HCT116 (cell line): Measurements from ENCODE around the gene PPFIA2. TPM values are rescaled to one million over a fixed set of nuclear protein-coding genes. Genes with fewer than 3 reads are reported as not detected.

ENCODE experiments used
- ATAC-seq: fragments of 200-7000 bp; cut with Tn5 transposase; 2 replicates; pipeline ENCODE4 v1.9.1; 2020; ENCODE audit warnings: mild to moderate bottlenecking, moderate library complexity
- BruUV-seq: library from RNA; stranded (reverse); fragments of 400-500 nt; replicated peaks from 2 replicates; lab custom pipeline; 2021; lab: Mats Ljungman, UMichigan
- CTCF ChIA-PET: fragments of 300-600 bp; sonication (Branson Sonifier 250); formaldehyde crosslinking; loops from one replicate; lab custom pipeline; 2021; ENCODE audit warnings: antibody characterized with exemption; lab: Charles Lee
- POLR2A ChIA-PET: fragments of 300-600, 350-600 bp; sonication (Branson Sonifier 250); formaldehyde crosslinking; loops from one replicate; lab custom pipeline; 2021; ENCODE audit warnings: antibody characterized with exemption; lab: Charles Lee
- RAD21 ChIA-PET, 2 experiments: fragments of 300-600 bp; sonication (Branson Sonifier 250); formaldehyde crosslinking; loops; one replicate each; lab custom pipeline; 2023; ENCODE audit warnings: low total read pairs in 2 of 2; ENCODE audit not compliant: uncharacterized antibody in 2 of 2, unreplicated experiment in 2 of 2, low non-redundant PET in 1 of 2; lab: Charles Lee
- DNase-seq: peaks from one replicate; pipeline ENCODE4 v3.0.0-alpha.2; 2010; ENCODE audit warnings: low read depth, low spot score
- H2AFZ ChIP-seq: fragments of 200-600 bp; shearing (Covaris generic), sonication (generic); 2 replicates; pipeline ENCODE4 v1.6.1; 2017; ENCODE audit warnings: low read depth, mixed run types, mixed read lengths, antibody characterized with exemption, low read length; ENCODE audit not compliant: poor library complexity, severe bottlenecking
- H3K27ac ChIP-seq: 2 replicates; pipeline ENCODE4 v1.5.1; 2012; ENCODE audit warnings: low read depth, low read length
- H3K27me3 ChIP-seq: fragments of 200-600 bp; sonication (generic); 2 replicates; pipeline ENCODE4 v1.6.1; 2016; ENCODE audit warnings: mixed run types, low read length, mixed read lengths; ENCODE audit not compliant: insufficient read depth
- H3K36me3 ChIP-seq, 2 experiments: fragments of 200-500 bp in 1 of 2; fragments of 200-600 bp in 1 of 2; sonication (Bioruptor generic) in 1 of 2; sonication (generic) in 1 of 2; 2 replicates each; pipeline versions ENCODE4 v1.5.1 to v1.6.1; 2014 to 2016; ENCODE audit warnings: low read length in 2 of 2, inconsistent platforms in 1 of 2, mixed read lengths in 1 of 2, mixed run types in 1 of 2; ENCODE audit not compliant: insufficient read depth in 2 of 2, control insufficient read depth in 1 of 2
- H3K4me1 ChIP-seq, 2 experiments: fragments of 200-600 bp in 1 of 2; sonication (generic) in 1 of 2; 2 replicates each; pipeline versions ENCODE4 v1.5.1 to v1.6.1; 2012 to 2017; ENCODE audit warnings: low read length in 2 of 2, inconsistent platforms in 1 of 2, mild to moderate bottlenecking in 1 of 2, mixed read lengths in 1 of 2, mixed run types in 1 of 2, moderate library complexity in 1 of 2; ENCODE audit not compliant: insufficient read depth in 2 of 2, control insufficient read depth in 1 of 2
- H3K4me2 ChIP-seq: fragments of 200-600 bp; sonication (generic); 2 replicates; pipeline ENCODE4 v1.6.1; 2017; ENCODE audit warnings: mixed run types, low read length, mixed read lengths
- H3K4me3 ChIP-seq, 2 experiments: fragments of 200-600 bp in 1 of 2; sonication (generic) in 1 of 2; replicated peaks in 1 of 2; 2 replicates each; pipeline ENCODE4 v1.5.1; 2011 to 2016; ENCODE audit warnings: low read length in 2 of 2, control low read depth in 1 of 2, low read depth in 1 of 2, mild to moderate bottlenecking in 1 of 2, mixed read lengths in 1 of 2, mixed run types in 1 of 2
- H3K79me2 ChIP-seq: fragments of 200-600 bp; sonication (generic); 2 replicates; pipeline ENCODE4 v1.6.1; 2017; ENCODE audit warnings: mild to moderate bottlenecking, mixed run types, low read length, moderate library complexity, mixed read lengths; ENCODE audit not compliant: insufficient read depth
- H3K9ac ChIP-seq: fragments of 200-600 bp; sonication (generic); 2 replicates; pipeline ENCODE4 v1.6.1; 2016; ENCODE audit warnings: low read length, mixed read lengths
- H3K9me2 ChIP-seq: fragments of 200-600 bp; sonication (generic), shearing (Covaris generic); 2 replicates; pipeline ENCODE4 v1.6.1; 2017; ENCODE audit warnings: mixed run types, mild to moderate bottlenecking, moderate library complexity; ENCODE audit not compliant: insufficient read depth
- H3K9me3 ChIP-seq, 2 experiments: fragments of 200-500 bp in 1 of 2; fragments of 200-600 bp in 1 of 2; sonication (Bioruptor generic) in 1 of 2; sonication (generic) in 1 of 2; 2 replicates each; pipeline ENCODE4 v1.6.1; 2014 to 2017; ENCODE audit warnings: low read length in 2 of 2, mixed read lengths in 2 of 2, inconsistent platforms in 1 of 2, low read depth in 1 of 2, mild to moderate bottlenecking in 1 of 2, mixed run types in 1 of 2, moderate library complexity in 1 of 2; ENCODE audit not compliant: control insufficient read depth in 1 of 2, insufficient read depth in 1 of 2
- H4K20me1 ChIP-seq: fragments of 200-600 bp; sonication (generic), shearing (Covaris generic); 2 replicates; pipeline ENCODE4 v1.6.1; 2017; ENCODE audit warnings: mixed run types, mild to moderate bottlenecking, moderate library complexity; ENCODE audit not compliant: insufficient read depth
- ATF3 ChIP-seq: IDR thresholded peaks from 2 replicates; pipeline ENCODE4 v1.6.1; 2012
- CBX3 ChIP-seq: IDR thresholded peaks from 2 replicates; pipeline ENCODE4 v1.6.1; 2012; ENCODE audit warnings: low read depth
- CEBPB ChIP-seq: IDR thresholded peaks from 2 replicates; pipeline ENCODE4 v1.6.1; 2012; ENCODE audit warnings: low read depth
- CTCF ChIP-seq, 3 experiments: fragments of 200-600 bp in 1 of 3; sonication (generic) in 1 of 3; IDR thresholded peaks in 2 of 3; conservative IDR thresholded peaks in 1 of 3; 2 replicates each; pipeline ENCODE4 v1.5.1; 2012 to 2017; ENCODE audit warnings: low read depth in 2 of 3, low read length in 2 of 3, antibody characterized with exemption in 1 of 3, borderline replicate concordance in 1 of 3, control low read depth in 1 of 3, mild to moderate bottlenecking in 1 of 3, mixed read lengths in 1 of 3, mixed run types in 1 of 3, moderate library complexity in 1 of 3; ENCODE audit not compliant: insufficient read depth in 1 of 3
- EGR1 ChIP-seq: IDR thresholded peaks from 2 replicates; pipeline ENCODE4 v1.6.1; 2012; ENCODE audit warnings: low read depth
- EZH2 ChIP-seq: fragments of 200-600 bp; sonication (generic); IDR thresholded peaks from 2 replicates; pipeline ENCODE4 v1.6.1; 2017; ENCODE audit warnings: antibody characterized with exemption, mixed run types
- FOSL1 ChIP-seq: IDR thresholded peaks from 2 replicates; pipeline ENCODE4 v1.6.1; 2012; ENCODE audit warnings: low read depth
- MAX ChIP-seq: IDR thresholded peaks from 2 replicates; pipeline ENCODE4 v1.6.1; 2012
- POLR2A ChIP-seq: IDR thresholded peaks from 2 replicates; pipeline ENCODE4 v1.7.0; 2011; ENCODE audit warnings: borderline replicate concordance; ENCODE audit not compliant: insufficient read depth, insufficient read length; ENCODE audit errors: extremely low read depth
- POLR2AphosphoS5 ChIP-seq: IDR thresholded peaks from 2 replicates; pipeline ENCODE4 v1.6.1; 2011; ENCODE audit warnings: mild to moderate bottlenecking, low read depth, low read length, moderate library complexity
- TCF7L2 ChIP-seq: IDR thresholded peaks from 2 replicates; pipeline ENCODE4 v1.7.0; 2011; ENCODE audit warnings: borderline replicate concordance, inconsistent platforms; ENCODE audit not compliant: insufficient read depth, insufficient read length; ENCODE audit errors: extremely low read depth
- YY1 ChIP-seq: IDR thresholded peaks from 2 replicates; pipeline ENCODE4 v1.6.1; 2011; ENCODE audit warnings: low read length, low read depth, moderate library complexity, mild to moderate bottlenecking; ENCODE audit not compliant: insufficient replicate concordance; ENCODE audit errors: extremely low read depth
- ZNF274 ChIP-seq: fragments of 200-500 bp; sonication (Bioruptor generic); IDR thresholded peaks from 2 replicates; pipeline ENCODE4 v1.6.1; 2014; ENCODE audit warnings: mild to moderate bottlenecking, low read depth, low read length, inconsistent platforms
- intact Hi-C: fragments of 100-400 bp; cut with micrococcal nuclease; formaldehyde crosslinking; loops from 2 replicates; pipeline ENCODE4 v1.10.0; 2022
- total RNA-seq: library from RNA; stranded (reverse); gene quantifications from one replicate; pipeline ENCODE4 v1.2.1, GENCODE V29; 2021; ENCODE audit not compliant: unreplicated experiment
- TF ChIP-seq, protein P1 (sequence below): IDR thresholded peaks from 2 replicates; pipeline ENCODE4 v1.6.1; 2012; ENCODE audit warnings: low read depth

Gene PPFIA2
- total RNA-seq, 1 experiment from 2014 or later, result not detected

DNA sequence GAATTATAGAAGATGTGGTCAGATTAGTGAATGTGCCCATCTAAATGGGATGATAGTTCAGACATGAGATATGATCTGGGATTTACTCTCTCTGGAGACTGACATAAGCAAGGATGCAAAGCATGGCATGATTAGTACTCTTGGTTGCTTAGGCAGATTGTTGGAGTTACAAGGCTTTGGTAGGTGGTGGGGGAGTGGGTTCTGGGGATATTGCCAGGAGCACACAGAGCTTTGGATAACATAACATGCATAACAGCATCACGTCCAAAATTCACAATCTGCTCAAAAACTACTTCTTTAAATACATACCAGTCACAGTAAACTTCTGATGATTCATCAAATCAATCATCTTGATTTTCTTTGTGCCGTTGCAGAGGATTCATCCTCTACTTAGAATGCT lies 393.9 kb downstream of the PPFIA2 start (continued):
- TF ChIP-seq MAX, result no peak
- no peak for TF ChIP-seq EZH2
- no peak for TF ChIP-seq ATF3
- no peak for TF ChIP-seq CBX3
- TF ChIP-seq FOSL1, result no peak
- TF ChIP-seq YY1, result no peak
- no peak for TF ChIP-seq ZNF274
- TF ChIP-seq TCF7L2, result no peak

GRCh38 chr12:81360916-81361315 lies 398.2 kb downstream of the PPFIA2 start:
- DNase-seq, result no peak
- no peaks in the 10 kb centered on the region for H3K27me3 ChIP-seq
- CTCF ChIA-PET, result no interaction called here

More at GRCh38 chr12:81360916-81361315, 398.2 kb downstream of the PPFIA2 start:
- no peaks in the 10 kb centered on the region for H3K4me1 ChIP-seq
- H2AFZ ChIP-seq, result no peak overlapping the region
- H3K27ac ChIP-seq, result no peak overlapping the region
- no peak overlapping the region for H3K4me3 ChIP-seq
- RAD21 ChIA-PET, result no interaction called here
- intact Hi-C loops, result no loop called here
- H3K79me2 ChIP-seq, result no peaks in the 10 kb centered on the region
- no peaks in the 10 kb centered on the region for H3K9me2 ChIP-seq
- no peaks in the 10 kb centered on the region for H4K20me1 ChIP-seq
- POLR2A ChIA-PET, result no interaction called here
- H3K36me3 ChIP-seq, result no peaks in the 10 kb centered on the region
- H3K9me3 ChIP-seq, result no peaks in the 10 kb centered on the region
- ATAC-seq, result no peak
- TF ChIP-seq ATF3 (no peak), CEBPB (no peak), EGR1 (no peak), MAX (no peak), CTCF (IDR thresholded peaks at IDR 0.05 in 2 of 3, conservative IDR thresholded peaks at IDR 0.05 in 1 of 3; ENCODE audit: borderline replicate concordance in 1 of 3, insufficient read depth in 1 of 3, low read depth in 2 of 3, low read length in 2 of 3) (no peak), POLR2AphosphoS5 (no peak), FOSL1 (no peak), POLR2A (no peak)
- TF ChIP-seq, protein P1, sequence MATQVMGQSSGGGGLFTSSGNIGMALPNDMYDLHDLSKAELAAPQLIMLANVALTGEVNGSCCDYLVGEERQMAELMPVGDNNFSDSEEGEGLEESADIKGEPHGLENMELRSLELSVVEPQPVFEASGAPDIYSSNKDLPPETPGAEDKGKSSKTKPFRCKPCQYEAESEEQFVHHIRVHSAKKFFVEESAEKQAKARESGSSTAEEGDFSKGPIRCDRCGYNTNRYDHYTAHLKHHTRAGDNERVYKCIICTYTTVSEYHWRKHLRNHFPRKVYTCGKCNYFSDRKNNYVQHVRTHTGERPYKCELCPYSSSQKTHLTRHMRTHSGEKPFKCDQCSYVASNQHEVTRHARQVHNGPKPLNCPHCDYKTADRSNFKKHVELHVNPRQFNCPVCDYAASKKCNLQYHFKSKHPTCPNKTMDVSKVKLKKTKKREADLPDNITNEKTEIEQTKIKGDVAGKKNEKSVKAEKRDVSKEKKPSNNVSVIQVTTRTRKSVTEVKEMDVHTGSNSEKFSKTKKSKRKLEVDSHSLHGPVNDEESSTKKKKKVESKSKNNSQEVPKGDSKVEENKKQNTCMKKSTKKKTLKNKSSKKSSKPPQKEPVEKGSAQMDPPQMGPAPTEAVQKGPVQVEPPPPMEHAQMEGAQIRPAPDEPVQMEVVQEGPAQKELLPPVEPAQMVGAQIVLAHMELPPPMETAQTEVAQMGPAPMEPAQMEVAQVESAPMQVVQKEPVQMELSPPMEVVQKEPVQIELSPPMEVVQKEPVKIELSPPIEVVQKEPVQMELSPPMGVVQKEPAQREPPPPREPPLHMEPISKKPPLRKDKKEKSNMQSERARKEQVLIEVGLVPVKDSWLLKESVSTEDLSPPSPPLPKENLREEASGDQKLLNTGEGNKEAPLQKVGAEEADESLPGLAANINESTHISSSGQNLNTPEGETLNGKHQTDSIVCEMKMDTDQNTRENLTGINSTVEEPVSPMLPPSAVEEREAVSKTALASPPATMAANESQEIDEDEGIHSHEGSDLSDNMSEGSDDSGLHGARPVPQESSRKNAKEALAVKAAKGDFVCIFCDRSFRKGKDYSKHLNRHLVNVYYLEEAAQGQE, result no peak
- H3K9ac ChIP-seq, result no peak overlapping the region
- BruUV-seq, result no TSS peak
- H3K4me2 ChIP-seq, result no peak overlapping the region
